Breast epithelium (tissue), 4 donors: ENCODE measurements around the gene VGLL1. TPM values are rescaled to one million over a fixed set of nuclear protein-coding genes. Genes with fewer than 3 reads are reported as not detected.
A peak's percentile ranks its signal among the peaks of the same experiment; 100 is the strongest.

Source experiments
- DNase-seq, 2 donors: peaks; one replicate each; pipeline ENCODE4 v3.0.0-alpha.2; 2019; ENCODE audit warnings: low spot score in 2 of 2
- H3K27ac ChIP-seq, 2 donors: fragments of 200-600 bp; sonication (generic) in 1 of 2; one replicate each; pipeline ENCODE4 v1.5.1; 2016 to 2019; ENCODE audit warnings: mild to moderate bottlenecking in 1 of 2
- H3K27me3 ChIP-seq, 2 donors: fragments of 200-600 bp; sonication (generic) in 1 of 2; one replicate each; pipeline versions ENCODE4 v1.5.1 to v1.6.0; 2017 to 2019; ENCODE audit warnings: control low read depth in 1 of 2, mild to moderate bottlenecking in 1 of 2
- H3K36me3 ChIP-seq: fragments of 200-600 bp; one replicate; pipeline ENCODE4 v1.5.1; 2019
- H3K4me1 ChIP-seq, 2 donors: fragments of 200-600 bp; sonication (generic); one replicate each; pipeline ENCODE4 v1.5.1; 2016 to 2019; ENCODE audit warnings: control low read depth in 1 of 2
- H3K4me3 ChIP-seq, 3 donors: fragments of 200-600 bp; sonication (generic); 1 replicate in 2 of 3; 2 replicates in 1 of 3; pipeline ENCODE4 v1.5.1; 2016 to 2019; ENCODE audit warnings: mild to moderate bottlenecking in 3 of 3, moderate library complexity in 2 of 3
- H3K9me3 ChIP-seq, 2 donors: fragments of 200-600 bp; sonication (generic) in 1 of 2; one replicate each; pipeline ENCODE4 v1.5.1; 2016 to 2019; ENCODE audit warnings: control low read depth in 1 of 2
- POLR2A ChIP-seq: fragments of 450-650 bp; IDR thresholded peaks from one replicate; pipeline ENCODE4 v1.6.1; 2016; ENCODE audit warnings: antibody characterized with exemption, mild to moderate bottlenecking, moderate library complexity
- POLR2AphosphoS5 ChIP-seq, 3 donors: sonication (generic); formaldehyde crosslinking; IDR thresholded peaks; one replicate each; pipeline ENCODE4 v1.6.1; 2017; ENCODE audit warnings: antibody characterized with exemption in 3 of 3
- intact Hi-C: fragments of 100-400 bp; cut with DNase I; formaldehyde crosslinking; loops from one replicate; pipeline ENCODE4 v1.15.1; 2023; ENCODE audit warnings: low total_unique reads
- total RNA-seq, 3 donors: library from RNA; depleted of rRNA; stranded (reverse); fragments of >200 nt; gene quantifications; one replicate each; pipeline ENCODE4 v1.1.0, GENCODE V29; 2016
- TF ChIP-seq, protein P1 (sequence below), 3 donors: fragments of 450-650 bp; IDR thresholded peaks; one replicate each; pipeline ENCODE4 v1.5.1; 2016 to 2017; ENCODE audit warnings: antibody characterized with exemption in 3 of 3, mild to moderate bottlenecking in 3 of 3, moderate library complexity in 3 of 3

VGLL1 gene
- total RNA-seq, 3 donors from 2014 or later: 2.5 to 3.9 TPM; not detected in 1

DNA sequence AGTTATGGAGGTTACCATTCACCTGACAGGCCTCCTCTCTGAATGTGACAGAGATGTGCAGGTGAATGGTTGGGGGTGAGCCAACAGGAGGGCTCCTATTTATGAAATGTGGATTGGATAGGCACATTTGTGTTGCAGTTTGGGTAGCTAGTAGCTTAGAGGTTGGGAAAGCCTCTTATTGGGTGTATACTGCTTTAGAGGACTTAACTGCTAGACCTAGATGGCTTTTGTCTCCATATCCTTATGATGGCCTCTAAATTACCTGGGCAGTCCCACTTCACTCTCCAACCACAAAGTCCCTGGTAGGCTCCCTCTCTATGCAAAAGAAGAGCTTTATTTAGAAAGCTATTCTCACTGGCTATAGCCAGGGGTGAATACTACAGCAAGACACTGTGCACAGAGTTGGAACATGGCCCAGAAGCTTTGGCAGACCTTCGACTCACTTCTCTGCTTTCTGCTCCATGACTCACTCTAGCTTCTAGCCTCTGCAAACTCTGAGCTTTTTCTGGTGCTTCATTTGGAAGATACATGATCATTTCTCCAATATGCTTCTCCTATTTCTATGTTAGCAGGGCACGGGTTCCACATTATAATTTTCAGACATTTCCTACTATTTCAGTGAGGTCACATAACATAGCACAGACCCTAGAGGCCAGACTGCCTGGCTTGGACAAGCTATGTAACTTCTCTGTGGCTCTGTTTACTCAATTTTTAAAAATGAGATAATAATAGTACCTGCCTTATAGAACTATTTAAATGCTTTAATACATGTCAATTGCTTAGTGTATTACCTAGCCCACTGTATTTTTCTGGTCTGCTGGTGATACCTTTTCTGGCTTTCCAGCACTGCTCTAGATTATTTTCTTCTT is 6.0 kb upstream of the VGLL1 start:
- TF ChIP-seq POLR2AphosphoS5 (IDR thresholded peaks at IDR 0.05) (no peak), POLR2A (no peak)
- TF ChIP-seq, protein P1, sequence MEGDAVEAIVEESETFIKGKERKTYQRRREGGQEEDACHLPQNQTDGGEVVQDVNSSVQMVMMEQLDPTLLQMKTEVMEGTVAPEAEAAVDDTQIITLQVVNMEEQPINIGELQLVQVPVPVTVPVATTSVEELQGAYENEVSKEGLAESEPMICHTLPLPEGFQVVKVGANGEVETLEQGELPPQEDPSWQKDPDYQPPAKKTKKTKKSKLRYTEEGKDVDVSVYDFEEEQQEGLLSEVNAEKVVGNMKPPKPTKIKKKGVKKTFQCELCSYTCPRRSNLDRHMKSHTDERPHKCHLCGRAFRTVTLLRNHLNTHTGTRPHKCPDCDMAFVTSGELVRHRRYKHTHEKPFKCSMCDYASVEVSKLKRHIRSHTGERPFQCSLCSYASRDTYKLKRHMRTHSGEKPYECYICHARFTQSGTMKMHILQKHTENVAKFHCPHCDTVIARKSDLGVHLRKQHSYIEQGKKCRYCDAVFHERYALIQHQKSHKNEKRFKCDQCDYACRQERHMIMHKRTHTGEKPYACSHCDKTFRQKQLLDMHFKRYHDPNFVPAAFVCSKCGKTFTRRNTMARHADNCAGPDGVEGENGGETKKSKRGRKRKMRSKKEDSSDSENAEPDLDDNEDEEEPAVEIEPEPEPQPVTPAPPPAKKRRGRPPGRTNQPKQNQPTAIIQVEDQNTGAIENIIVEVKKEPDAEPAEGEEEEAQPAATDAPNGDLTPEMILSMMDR (IDR thresholded peaks at IDR 0.05): no peak
- intact Hi-C loops: no loop called here
- Histone ChIP-seq H3K27me3 (peaks cover 0 to 10% of the 10 kb centered on the region in 2 donors), H3K4me1 (no peaks in the 10 kb centered on the region), H3K4me3 (no peak overlapping the region), H3K9me3 (no peaks in the 10 kb centered on the region), H3K27ac (peak overlapping the region; percentile 61 to 65), H3K36me3 (no peaks in the 10 kb centered on the region)
- peak; percentile 61 to 64 for DNase-seq

DNA sequence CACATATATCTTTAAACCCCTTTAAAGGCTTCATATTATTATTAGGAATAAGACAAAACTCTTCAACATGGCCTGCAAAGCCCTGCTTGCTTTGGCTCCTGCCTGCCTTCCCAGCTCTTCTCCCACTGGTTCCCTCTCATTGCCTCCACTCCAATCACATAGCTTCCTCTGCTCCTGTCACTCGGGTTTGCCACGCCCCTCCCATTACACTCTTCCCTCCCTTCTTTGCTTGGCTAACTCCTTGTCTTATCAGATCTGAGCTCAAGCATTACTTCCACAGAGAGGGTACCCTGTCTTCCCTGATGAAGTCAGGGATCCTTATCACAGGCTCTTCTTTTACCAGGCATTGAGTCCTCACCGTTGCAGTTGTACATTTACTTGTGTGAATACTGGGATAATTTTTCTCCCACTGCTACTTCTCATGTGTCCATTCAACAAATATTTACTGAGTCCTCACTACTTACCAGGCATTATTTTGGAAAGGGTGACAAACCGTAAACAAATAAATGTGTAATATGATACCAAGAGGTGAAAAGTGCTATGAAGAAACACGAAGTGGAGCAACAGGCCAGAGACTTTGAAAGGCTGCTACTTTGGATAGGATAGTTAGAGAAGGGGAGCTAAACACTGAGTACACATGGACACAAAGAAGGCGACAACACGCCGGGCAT is 3.2 kb upstream of the VGLL1 start:
- Histone ChIP-seq H3K4me1 (no peaks in the 10 kb centered on the region), H3K36me3 (no peaks in the 10 kb centered on the region), H3K4me3 (no peak overlapping the region), H3K9me3 (no peaks in the 10 kb centered on the region), H3K27ac (no peak overlapping the region), H3K27me3 (peaks cover 0 to 21% of the 10 kb centered on the region in 2 donors)
- TF ChIP-seq, protein P1 (IDR thresholded peaks at IDR 0.05): no peak
- TF ChIP-seq POLR2A: no peak
- no peak for TF ChIP-seq POLR2AphosphoS5 (IDR thresholded peaks at IDR 0.05)
- no peak for DNase-seq
- intact Hi-C loops: no loop called here

DNA sequence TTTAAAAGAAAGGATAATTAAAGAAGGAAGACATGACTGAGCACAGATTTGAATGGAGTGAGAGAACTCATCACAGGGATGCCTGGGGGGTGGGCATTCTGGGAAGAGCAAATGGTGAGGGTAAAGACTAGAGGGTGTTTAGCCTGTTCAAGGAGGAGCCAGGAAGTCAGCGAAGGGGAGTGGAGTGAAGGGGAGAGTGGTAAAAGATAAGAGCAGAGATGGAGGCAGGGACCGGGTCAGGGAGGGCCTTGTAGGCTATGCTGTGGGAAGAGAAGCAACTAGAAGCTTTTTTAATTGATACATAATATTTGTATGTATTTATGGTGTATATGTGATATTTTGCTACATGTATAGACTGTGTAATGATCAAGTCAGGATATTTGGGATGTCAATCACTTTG is 2.2 kb upstream of the VGLL1 start:
- DNase-seq: no peak
- H3K4me1 ChIP-seq: no peaks in the 10 kb centered on the region
- no peaks in the 10 kb centered on the region for H3K36me3 ChIP-seq
- H3K9me3 ChIP-seq: no peaks in the 10 kb centered on the region
- no peak overlapping the region for H3K27ac ChIP-seq
- H3K4me3 ChIP-seq: no peak overlapping the region
- intact Hi-C loops: no loop called here
- TF ChIP-seq, protein P1 (IDR thresholded peaks at IDR 0.05): no peak
- TF ChIP-seq POLR2A: no peak
- TF ChIP-seq POLR2AphosphoS5 (IDR thresholded peaks at IDR 0.05): no peak
- peaks cover 0 to 23% of the 10 kb centered on the region in 2 donors for H3K27me3 ChIP-seq

DNA sequence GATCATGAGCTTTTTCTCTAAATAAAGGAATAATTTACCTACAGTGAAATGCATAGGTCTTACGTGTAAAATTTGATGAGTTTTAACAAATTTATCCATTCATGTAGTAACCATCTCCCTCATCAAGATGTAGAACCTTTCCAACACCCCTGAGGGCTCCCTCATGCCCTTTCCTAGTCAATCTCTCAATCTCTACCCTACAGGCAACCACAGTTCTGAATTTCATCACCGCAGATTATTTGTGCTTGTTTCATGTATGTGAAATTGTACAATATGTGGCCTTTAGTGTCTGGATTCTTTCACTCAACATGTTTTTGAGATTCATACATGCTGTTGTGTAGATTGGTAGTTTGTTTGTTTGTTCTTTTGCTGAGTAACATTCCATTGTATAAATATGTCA is 2.1 kb downstream of the VGLL1 start:
- H3K4me3 ChIP-seq: no peak overlapping the region
- DNase-seq: no peak
- H3K27me3 ChIP-seq: peaks cover 0 to 34% of the 10 kb centered on the region in 2 donors
- TF ChIP-seq, protein P1 (IDR thresholded peaks at IDR 0.05): no peak
- no peak for TF ChIP-seq POLR2A
- TF ChIP-seq POLR2AphosphoS5 (IDR thresholded peaks at IDR 0.05): no peak
- H3K27ac ChIP-seq: no peak overlapping the region
- no peaks in the 10 kb centered on the region for H3K4me1 ChIP-seq
- no peaks in the 10 kb centered on the region for H3K36me3 ChIP-seq
- no peaks in the 10 kb centered on the region for H3K9me3 ChIP-seq
- intact Hi-C loops: no loop called here

DNA sequence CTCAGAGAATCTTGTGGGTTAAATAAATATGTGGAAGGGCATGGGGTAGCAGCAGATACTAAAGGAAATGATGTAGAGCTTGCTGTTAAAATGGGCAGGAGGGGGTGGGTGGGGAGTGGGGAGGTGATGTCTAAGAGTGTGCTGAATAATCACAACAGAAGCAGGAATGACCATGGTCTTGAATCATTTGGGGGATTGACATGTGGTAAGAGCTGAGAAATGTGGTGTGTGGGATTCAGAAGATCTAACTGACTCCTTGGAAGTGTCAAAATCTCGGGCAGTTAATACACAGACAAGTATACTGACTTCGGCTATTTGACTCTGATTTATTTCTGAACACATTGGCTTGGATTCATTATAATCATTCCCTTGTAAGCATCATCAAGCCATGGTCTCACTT is 6.8 kb downstream of the VGLL1 start:
- Histone ChIP-seq H3K36me3 (no peaks in the 10 kb centered on the region), H3K4me3 (no peak overlapping the region), H3K9me3 (no peaks in the 10 kb centered on the region), H3K4me1 (no peaks in the 10 kb centered on the region), H3K27ac (no peak overlapping the region), H3K27me3 (peaks cover 0 to 26% of the 10 kb centered on the region in 2 donors)
- intact Hi-C loops: no loop called here
- TF ChIP-seq POLR2A (no peak), POLR2AphosphoS5 (IDR thresholded peaks at IDR 0.05) (no peak)
- TF ChIP-seq, protein P1 (IDR thresholded peaks at IDR 0.05): no peak
- no peak for DNase-seq
